ENCODE data around the gene NSUN3.
"Not testable (repeated sequence)": the region's sequence is repeated elsewhere in the genome, so short reads cannot be mapped to it uniquely, and the experiment has no call there.

NSUN3 gene

GRCh38 chr3:94062513-94063404, at the start of gene NSUN3, which contains the start of gene DHFR2:
Gene NSUN3, plus strand, starts transcription at chr3:94063061. Its CDS starts 66 bp downstream, at chr3:94063127.
Gene DHFR2, minus strand, starts transcription at chr3:94062916. Its CDS starts 1,405 bp downstream, at chr3:94061511.
- peak; percentile 98 for DNase-seq
- in situ Hi-C loops (cut with HindIII; ENCODE audit: low pct_ligation_motif_present, low pct_unique_long_range_greater_than_20kb, low sequenced_read_pairs): no loop called here

GRCh38 chr3:94015025-94015424, 47.8 kb upstream of the NSUN3 start:
- in situ Hi-C loops (cut with HindIII; ENCODE audit: low pct_ligation_motif_present, low pct_unique_long_range_greater_than_20kb, low sequenced_read_pairs): no loop called here
- no peak for DNase-seq

- in situ Hi-C loops (cut with HindIII; ENCODE audit: low pct_ligation_motif_present, low pct_unique_long_range_greater_than_20kb, low sequenced_read_pairs): no loop called here
These were observed 43.2 kb upstream of the NSUN3 start for GRCh38 chr3:94019659-94020058.

GRCh38 chr3:94020293-94020692, 42.6 kb upstream of the NSUN3 start:
- DNase-seq: no peak
- in situ Hi-C loops (cut with HindIII; ENCODE audit: low pct_ligation_motif_present, low pct_unique_long_range_greater_than_20kb, low sequenced_read_pairs): no loop called here

More at GRCh38 chr3:94019659-94020058, 43.2 kb upstream of the NSUN3 start:
- no peak for DNase-seq

- no peak for DNase-seq
- in situ Hi-C loops (cut with HindIII; ENCODE audit: low pct_ligation_motif_present, low pct_unique_long_range_greater_than_20kb, low sequenced_read_pairs): no loop called here
These were observed 38.5 kb upstream of the NSUN3 start for GRCh38 chr3:94024385-94024784.

- DNase-seq: no peak
- in situ Hi-C loops (cut with HindIII; ENCODE audit: low pct_ligation_motif_present, low pct_unique_long_range_greater_than_20kb, low sequenced_read_pairs): no loop called here
These were observed 36.2 kb upstream of the NSUN3 start for GRCh38 chr3:94026623-94027022.

- in situ Hi-C loops (cut with HindIII; ENCODE audit: low pct_ligation_motif_present, low pct_unique_long_range_greater_than_20kb, low sequenced_read_pairs): no loop called here
- no peak for DNase-seq
These were observed 34.6 kb upstream of the NSUN3 start, which contains the start of gene STX19 for GRCh38 chr3:94028093-94028837. Gene STX19, minus strand, starts transcription at chr3:94028597. Its CDS starts 13,328 bp downstream, at chr3:94015269.

- DNase-seq: peak; percentile 54
- in situ Hi-C loops (cut with HindIII; ENCODE audit: low pct_ligation_motif_present, low pct_unique_long_range_greater_than_20kb, low sequenced_read_pairs): no loop called here
These were observed 25.9 kb upstream of the NSUN3 start for GRCh38 chr3:94036909-94037507.

GRCh38 chr3:94043285-94043684, 19.6 kb upstream of the NSUN3 start:
- in situ Hi-C loops (cut with HindIII; ENCODE audit: low pct_ligation_motif_present, low pct_unique_long_range_greater_than_20kb, low sequenced_read_pairs): no loop called here
- DNase-seq: no peak

- not testable (repeated sequence) for DNase-seq
These were observed 18.5 kb upstream of the NSUN3 start for GRCh38 chr3:94044100-94044936.

GRCh38 chr3:94046533-94046932, 16.3 kb upstream of the NSUN3 start:
- no peak for DNase-seq
- in situ Hi-C loops (cut with HindIII; ENCODE audit: low pct_ligation_motif_present, low pct_unique_long_range_greater_than_20kb, low sequenced_read_pairs): no loop called here

More at GRCh38 chr3:94044100-94044936, 18.5 kb upstream of the NSUN3 start:
- in situ Hi-C loops (cut with HindIII; ENCODE audit: low pct_ligation_motif_present, low pct_unique_long_range_greater_than_20kb, low sequenced_read_pairs): not testable (repeated sequence)

GRCh38 chr3:94049267-94049666, 13.6 kb upstream of the NSUN3 start:
- DNase-seq: no peak
- in situ Hi-C loops (cut with HindIII; ENCODE audit: low pct_ligation_motif_present, low pct_unique_long_range_greater_than_20kb, low sequenced_read_pairs): no loop called here

- in situ Hi-C loops (cut with HindIII; ENCODE audit: low pct_ligation_motif_present, low pct_unique_long_range_greater_than_20kb, low sequenced_read_pairs): no loop called here
- no peak for DNase-seq
These were observed 12.3 kb upstream of the NSUN3 start for GRCh38 chr3:94050546-94050945.

- in situ Hi-C loops (cut with HindIII; ENCODE audit: low pct_ligation_motif_present, low pct_unique_long_range_greater_than_20kb, low sequenced_read_pairs): no loop called here
- DNase-seq: no peak
These were observed 1.6 kb upstream of the NSUN3 start for GRCh38 chr3:94061297-94061696.

GRCh38 chr3:94063496-94064119, 747 bp downstream of the NSUN3 start:
- DNase-seq: peak; percentile 4
- in situ Hi-C loops (cut with HindIII; ENCODE audit: low pct_ligation_motif_present, low pct_unique_long_range_greater_than_20kb, low sequenced_read_pairs): no loop called here

GRCh38 chr3:94064243-94064860, 1.5 kb downstream of the NSUN3 start:
- no peak for DNase-seq
- in situ Hi-C loops (cut with HindIII; ENCODE audit: low pct_ligation_motif_present, low pct_unique_long_range_greater_than_20kb, low sequenced_read_pairs): no loop called here

GRCh38 chr3:94065122-94065521, 2.3 kb downstream of the NSUN3 start:
- in situ Hi-C loops (cut with HindIII; ENCODE audit: low pct_ligation_motif_present, low pct_unique_long_range_greater_than_20kb, low sequenced_read_pairs): no loop called here
- DNase-seq: no peak

Measured in ACHN (cell line).